ENCODE measurements around the gene PTAFR.

DNA sequence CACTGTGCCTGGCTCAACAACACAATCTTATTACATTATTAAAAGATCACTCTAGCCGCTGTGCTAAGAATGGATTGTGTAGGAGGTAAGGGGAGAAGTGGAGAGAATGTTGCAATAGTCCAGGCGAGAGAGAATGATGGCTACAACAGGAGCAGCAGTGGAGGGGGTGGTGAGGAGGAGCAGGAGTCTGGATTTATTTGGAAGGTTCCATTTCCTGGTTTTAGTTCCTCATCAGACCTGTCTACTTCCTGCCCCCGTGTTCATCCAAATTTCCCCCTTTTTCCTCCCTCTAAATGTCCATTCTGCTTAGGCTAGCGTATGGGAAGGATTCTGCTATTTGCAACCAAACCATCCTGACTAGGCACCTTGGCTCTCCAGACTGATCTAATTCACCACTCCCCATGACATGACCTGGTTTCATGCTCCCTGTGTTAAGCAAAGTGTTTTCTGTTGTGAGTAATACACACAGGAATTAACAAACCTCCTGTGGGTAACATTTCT, 53.0 kb downstream of the PTAFR start:
- TF ChIP-seq, protein P1, sequence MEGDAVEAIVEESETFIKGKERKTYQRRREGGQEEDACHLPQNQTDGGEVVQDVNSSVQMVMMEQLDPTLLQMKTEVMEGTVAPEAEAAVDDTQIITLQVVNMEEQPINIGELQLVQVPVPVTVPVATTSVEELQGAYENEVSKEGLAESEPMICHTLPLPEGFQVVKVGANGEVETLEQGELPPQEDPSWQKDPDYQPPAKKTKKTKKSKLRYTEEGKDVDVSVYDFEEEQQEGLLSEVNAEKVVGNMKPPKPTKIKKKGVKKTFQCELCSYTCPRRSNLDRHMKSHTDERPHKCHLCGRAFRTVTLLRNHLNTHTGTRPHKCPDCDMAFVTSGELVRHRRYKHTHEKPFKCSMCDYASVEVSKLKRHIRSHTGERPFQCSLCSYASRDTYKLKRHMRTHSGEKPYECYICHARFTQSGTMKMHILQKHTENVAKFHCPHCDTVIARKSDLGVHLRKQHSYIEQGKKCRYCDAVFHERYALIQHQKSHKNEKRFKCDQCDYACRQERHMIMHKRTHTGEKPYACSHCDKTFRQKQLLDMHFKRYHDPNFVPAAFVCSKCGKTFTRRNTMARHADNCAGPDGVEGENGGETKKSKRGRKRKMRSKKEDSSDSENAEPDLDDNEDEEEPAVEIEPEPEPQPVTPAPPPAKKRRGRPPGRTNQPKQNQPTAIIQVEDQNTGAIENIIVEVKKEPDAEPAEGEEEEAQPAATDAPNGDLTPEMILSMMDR (IDR thresholded peaks at IDR 0.05; ENCODE audit: low read depth, low read length, poor library complexity, severe bottlenecking) = no peak
- TF ChIP-seq EZH2phosphoT487 (IDR thresholded peaks at IDR 0.05; ENCODE audit: borderline replicate concordance, low read length) = no peak
